K562 (cell line): Measurements from ENCODE around the gene ADAMTSL2. TPM values are rescaled to one million over a fixed set of nuclear protein-coding genes. Genes with fewer than 3 reads are reported as not detected.
A peak's percentile ranks its signal among the peaks of the same experiment; 100 is the strongest.

ENCODE experiments used
- ARID1B ChIP-seq: fragments of 450-650 bp; IDR thresholded peaks from 2 replicates; pipeline ENCODE4 v1.6.1; 2016; ENCODE audit warnings: antibody characterized with exemption, mild to moderate bottlenecking, inconsistent platforms
- CHD2 ChIP-seq: IDR thresholded peaks from 2 replicates; pipeline ENCODE4 v1.6.1; 2011; ENCODE audit warnings: low read depth, low read length
- CREBBP ChIP-seq: IDR thresholded peaks from one replicate; pipeline ENCODE4 v1.6.1; 2012; ENCODE audit warnings: low read depth, mild to moderate bottlenecking, control low read depth, inconsistent platforms, low read length
- GABPA ChIP-seq: fragments of 200-800 bp; sonication (Bioruptor generic); conservative IDR thresholded peaks from 2 replicates; pipeline ENCODE4 v1.6.1; 2016; ENCODE audit warnings: low read depth, missing genetic modification characterization, missing compliant biosample characterization
- GABPB2 ChIP-seq: fragments of 250-450 bp; sonication (Bioruptor Pico); conservative IDR thresholded peaks from 2 replicates; pipeline ENCODE4 v1.5.1; 2021; ENCODE audit warnings: mild to moderate bottlenecking
- GATA2 ChIP-seq: sonication (generic); formaldehyde crosslinking; IDR thresholded peaks from 2 replicates; pipeline ENCODE4 v1.4.0; 2020; ENCODE audit warnings: mild to moderate bottlenecking, missing genetic modification reagents
- GTF2A2 ChIP-seq: IDR thresholded peaks from 2 replicates; pipeline ENCODE4 v1.6.1; 2016; ENCODE audit warnings: mild to moderate bottlenecking, missing genetic modification characterization, missing compliant biosample characterization
- HSF4 ChIP-seq: fragments of 250-450 bp; sonication (Bioruptor Pico); IDR thresholded peaks from 2 replicates; pipeline ENCODE4 v2.1.2; 2022; ENCODE audit warnings: mild to moderate bottlenecking, moderate library complexity, borderline replicate concordance
- MEF2D ChIP-seq: conservative IDR thresholded peaks from 2 replicates; pipeline ENCODE4 v1.6.1; 2016; ENCODE audit warnings: low read depth, missing genetic modification characterization, missing compliant biosample characterization
- PHF21A ChIP-seq: fragments of 450-650 bp; IDR thresholded peaks from 2 replicates; pipeline ENCODE4 v1.6.1; 2017; ENCODE audit warnings: low read depth, borderline replicate concordance
- RCOR1 ChIP-seq, 2 experiments: IDR thresholded peaks; 2 replicates each; pipeline ENCODE4 v1.6.1; 2012; ENCODE audit warnings: low read depth in 2 of 2, low read length in 2 of 2, borderline replicate concordance in 1 of 2, improper control_type of control experiment in 1 of 2
- RHOXF2B ChIP-seq: fragments of 250-450 bp; sonication (Bioruptor Pico); conservative IDR thresholded peaks from 2 replicates; pipeline ENCODE4 v1.5.1; 2021
- SPI1 ChIP-seq: IDR thresholded peaks from 2 replicates; pipeline ENCODE4 v1.6.1; 2011; ENCODE audit warnings: low read depth, low read length, control low read depth, borderline replicate concordance
- SRSF9 ChIP-seq: fragments of 200-400 bp; formaldehyde crosslinking; IDR thresholded peaks from 2 replicates; pipeline ENCODE4 v1.6.1; 2017; ENCODE audit warnings: low read depth, low read length, borderline replicate concordance
- ZMIZ1 ChIP-seq, 2 experiments: fragments of 150-350 bp in 1 of 2; IDR thresholded peaks; 2 replicates each; pipeline ENCODE4 v1.6.1; 2012 to 2016; ENCODE audit warnings: low read depth in 2 of 2, low read length in 2 of 2, mild to moderate bottlenecking in 1 of 2, moderate library complexity in 1 of 2
- ZNF445 ChIP-seq: fragments of 250-450 bp; sonication (Bioruptor Pico); IDR thresholded peaks from 2 replicates; pipeline ENCODE4 v1.4.0; 2020; ENCODE audit warnings: low read depth, mild to moderate bottlenecking, moderate library complexity
- polyA plus RNA-seq, 8 experiments: library from polyadenylated mRNA; depleted of rRNA in 4 of 8; stranded (reverse) in 5 of 8; unstranded in 3 of 8; fragments of >200 nt; fragmentation: Nextera tagmentation in 2 of 8; fragmentation: Illumina TruSeq in 1 of 8; extraction: Ambion mirVana in 2 of 8; extraction: Trizol in 1 of 8; gene quantifications; 2 replicates each; pipeline versions ENCODE4 v1.2.1 to v1.2.3, GENCODE V29; 2011 to 2014; ENCODE audit warnings: inconsistent platforms in 1 of 8, missing spikeins in 1 of 8
- total RNA-seq, 7 experiments: library from RNA; depleted of rRNA in 6 of 7; stranded (reverse); fragments of >200 nt in 6 of 7; fragmentation: Illumina TruSeq in 2 of 7; extraction: Trizol in 2 of 7; gene quantifications; 2 replicates each; pipeline versions ENCODE4 v1.2.1 to v1.2.3, GENCODE V29; 2011 to 2021; ENCODE audit warnings: low replicate concordance in 1 of 7
- TF ChIP-seq, protein P1 (sequence below): sonication (generic); formaldehyde crosslinking; IDR thresholded peaks from 2 replicates; pipeline ENCODE4 v1.8.1; 2023; ENCODE audit warnings: missing genetic modification reagents, mild to moderate bottlenecking, borderline replicate concordance
- TF ChIP-seq, protein P2 (sequence below): fragments of 200-800 bp; sonication (Bioruptor generic); IDR thresholded peaks from 2 replicates; pipeline ENCODE4 v1.6.1; 2017; ENCODE audit warnings: missing genetic modification characterization, missing compliant biosample characterization

ADAMTSL2 gene
- total and polyA plus RNA-seq, 9 of the 15 experiments (the other 6 are each of a cell fraction or from before 2014, with no cell fraction given) = 0.04 TPM; not detected in 8

- TF ChIP-seq, protein P1, sequence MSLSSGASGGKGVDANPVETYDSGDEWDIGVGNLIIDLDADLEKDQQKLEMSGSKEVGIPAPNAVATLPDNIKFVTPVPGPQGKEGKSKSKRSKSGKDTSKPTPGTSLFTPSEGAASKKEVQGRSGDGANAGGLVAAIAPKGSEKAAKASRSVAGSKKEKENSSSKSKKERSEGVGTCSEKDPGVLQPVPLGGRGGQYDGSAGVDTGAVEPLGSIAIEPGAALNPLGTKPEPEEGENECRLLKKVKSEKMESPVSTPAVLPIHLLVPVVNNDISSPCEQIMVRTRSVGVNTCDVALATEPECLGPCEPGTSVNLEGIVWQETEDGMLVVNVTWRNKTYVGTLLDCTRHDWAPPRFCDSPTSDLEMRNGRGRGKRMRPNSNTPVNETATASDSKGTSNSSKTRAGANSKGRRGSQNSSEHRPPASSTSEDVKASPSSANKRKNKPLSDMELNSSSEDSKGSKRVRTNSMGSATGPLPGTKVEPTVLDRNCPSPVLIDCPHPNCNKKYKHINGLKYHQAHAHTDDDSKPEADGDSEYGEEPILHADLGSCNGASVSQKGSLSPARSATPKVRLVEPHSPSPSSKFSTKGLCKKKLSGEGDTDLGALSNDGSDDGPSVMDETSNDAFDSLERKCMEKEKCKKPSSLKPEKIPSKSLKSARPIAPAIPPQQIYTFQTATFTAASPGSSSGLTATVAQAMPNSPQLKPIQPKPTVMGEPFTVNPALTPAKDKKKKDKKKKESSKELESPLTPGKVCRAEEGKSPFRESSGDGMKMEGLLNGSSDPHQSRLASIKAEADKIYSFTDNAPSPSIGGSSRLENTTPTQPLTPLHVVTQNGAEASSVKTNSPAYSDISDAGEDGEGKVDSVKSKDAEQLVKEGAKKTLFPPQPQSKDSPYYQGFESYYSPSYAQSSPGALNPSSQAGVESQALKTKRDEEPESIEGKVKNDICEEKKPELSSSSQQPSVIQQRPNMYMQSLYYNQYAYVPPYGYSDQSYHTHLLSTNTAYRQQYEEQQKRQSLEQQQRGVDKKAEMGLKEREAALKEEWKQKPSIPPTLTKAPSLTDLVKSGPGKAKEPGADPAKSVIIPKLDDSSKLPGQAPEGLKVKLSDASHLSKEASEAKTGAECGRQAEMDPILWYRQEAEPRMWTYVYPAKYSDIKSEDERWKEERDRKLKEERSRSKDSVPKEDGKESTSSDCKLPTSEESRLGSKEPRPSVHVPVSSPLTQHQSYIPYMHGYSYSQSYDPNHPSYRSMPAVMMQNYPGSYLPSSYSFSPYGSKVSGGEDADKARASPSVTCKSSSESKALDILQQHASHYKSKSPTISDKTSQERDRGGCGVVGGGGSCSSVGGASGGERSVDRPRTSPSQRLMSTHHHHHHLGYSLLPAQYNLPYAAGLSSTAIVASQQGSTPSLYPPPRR (CRISPR knock-in tag) = no peak
- TF ChIP-seq SPI1 = peak; percentile 19; the same call in 1 of the 2 replicates
- no peak for TF ChIP-seq RHOXF2B (CRISPR knock-in tag)
- TF ChIP-seq MEF2D (tag) = 0 out of 2 replicates have a peak, but pooled peaks have one; percentile 16
- TF ChIP-seq, protein P2, sequence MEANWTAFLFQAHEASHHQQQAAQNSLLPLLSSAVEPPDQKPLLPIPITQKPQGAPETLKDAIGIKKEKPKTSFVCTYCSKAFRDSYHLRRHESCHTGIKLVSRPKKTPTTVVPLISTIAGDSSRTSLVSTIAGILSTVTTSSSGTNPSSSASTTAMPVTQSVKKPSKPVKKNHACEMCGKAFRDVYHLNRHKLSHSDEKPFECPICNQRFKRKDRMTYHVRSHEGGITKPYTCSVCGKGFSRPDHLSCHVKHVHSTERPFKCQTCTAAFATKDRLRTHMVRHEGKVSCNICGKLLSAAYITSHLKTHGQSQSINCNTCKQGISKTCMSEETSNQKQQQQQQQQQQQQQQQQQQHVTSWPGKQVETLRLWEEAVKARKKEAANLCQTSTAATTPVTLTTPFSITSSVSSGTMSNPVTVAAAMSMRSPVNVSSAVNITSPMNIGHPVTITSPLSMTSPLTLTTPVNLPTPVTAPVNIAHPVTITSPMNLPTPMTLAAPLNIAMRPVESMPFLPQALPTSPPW (CRISPR knock-in tag) = peak; percentile 75
- no peak for TF ChIP-seq SRSF9
- TF ChIP-seq ZNF445 (CRISPR knock-in tag) = no peak
- TF ChIP-seq CHD2 = no peak
- no peak for TF ChIP-seq GABPB2 (CRISPR knock-in tag)
- no peak for TF ChIP-seq GTF2A2 (tag)
- 0 out of 4 replicates have a peak, but pooled peaks of 1 of the 2 experiments have one; percentile 50 for TF ChIP-seq RCOR1 (IDR thresholded peaks at IDR 0.05; ENCODE audit: borderline replicate concordance in 1 of 2, low read depth in 2 of 2, low read length in 2 of 2)
- TF ChIP-seq HSF4 (CRISPR knock-in tag) = no peak
- peak in 1 of 2 experiments; percentile 71; a peak in 2 of 4 replicates for TF ChIP-seq ZMIZ1 (IDR thresholded peaks at IDR 0.05; ENCODE audit: low read depth in 2 of 2, low read length in 2 of 2)
- TF ChIP-seq PHF21A = no peak
- TF ChIP-seq ARID1B = peak; percentile 85
- no peak for TF ChIP-seq GABPA
- peak; percentile 90 for TF ChIP-seq GATA2 (CRISPR knock-in tag)
- no peak for TF ChIP-seq CREBBP
Measured at GRCh38 chr9:133505901-133506652, 28.4 kb upstream of the ADAMTSL2 start (continued).
